ENCODE data around the gene PROCA1.
"Not testable (repeated sequence)": the region's sequence is repeated elsewhere in the genome, so short reads cannot be mapped to it uniquely, and the experiment has no call there.

PROCA1 gene

DNA sequence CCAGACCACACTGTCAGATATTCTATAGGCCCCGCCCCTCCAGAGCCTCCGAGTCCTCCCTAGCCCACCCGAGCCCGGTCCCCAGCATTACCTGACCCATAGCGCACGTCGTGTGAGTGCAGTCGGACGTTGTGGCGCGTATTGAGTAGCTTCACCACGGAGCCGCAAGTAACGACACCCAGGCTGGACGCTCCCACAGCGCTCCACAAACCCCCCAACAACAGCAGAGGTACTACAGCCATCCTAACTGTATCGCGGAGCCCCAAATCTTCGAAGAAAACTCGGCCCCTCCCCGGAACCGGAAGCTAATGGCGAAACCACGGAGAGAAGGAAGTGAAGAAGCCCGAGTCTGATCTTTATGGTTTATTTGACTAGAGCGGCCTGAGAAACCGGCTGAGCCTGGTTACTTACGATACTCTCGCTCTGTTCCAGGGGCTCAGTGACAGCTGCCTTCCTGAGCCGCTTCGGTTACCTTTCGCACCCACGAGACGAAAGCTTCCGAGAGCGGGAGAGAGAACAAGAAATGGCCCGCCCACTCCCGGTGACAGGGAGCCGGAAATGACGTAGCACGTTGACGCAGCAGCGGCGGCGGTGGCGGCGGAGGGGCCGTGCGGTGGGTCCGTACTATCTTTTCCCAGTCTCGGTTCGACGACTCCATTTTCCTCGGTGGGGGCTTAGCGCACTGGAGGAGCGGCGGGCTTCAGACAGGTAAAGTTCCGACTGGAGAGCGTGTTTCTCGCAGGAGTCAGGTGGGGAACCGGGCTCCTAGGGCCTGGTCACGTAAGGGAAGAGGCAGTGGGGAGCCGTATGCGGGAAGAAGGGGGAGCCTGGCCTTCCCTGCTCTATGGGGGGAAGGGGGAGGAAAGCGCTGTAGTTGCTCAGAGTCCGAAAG, 49.8 kb downstream of the PROCA1 start, which contains the start of the genes SDF2 and SUPT6H:
Gene SDF2, minus strand, starts transcription at position 272 of the 892 bp plus-strand sequence. Its CDS starts 30 bp downstream, at position 242.
Gene SUPT6H, plus strand, starts transcription at position 571 of the 892 bp plus-strand sequence. CDS start 11,197 bp downstream, outside the sequence.
- peak; percentile 54 for DNase-seq

DNA sequence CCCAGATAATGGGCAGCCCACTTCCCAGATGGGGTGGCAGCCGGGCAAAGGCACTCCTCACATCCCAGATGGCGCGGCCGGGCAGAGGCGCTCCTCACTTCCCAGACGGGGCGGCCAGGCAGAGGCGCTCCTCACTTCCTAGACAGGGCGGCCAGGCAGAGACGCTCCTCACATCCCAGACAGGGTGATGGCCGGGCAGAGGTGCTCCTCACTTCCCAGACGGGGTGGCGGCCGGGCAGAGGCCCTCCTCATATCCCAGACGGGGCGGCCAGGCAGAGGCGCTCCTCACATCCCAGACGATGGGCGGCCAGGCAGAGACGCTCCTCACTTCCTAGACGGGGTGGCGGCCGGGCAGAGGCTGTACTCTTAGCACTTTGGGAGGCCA, 52.2 kb downstream of the PROCA1 start:
- not testable (repeated sequence) for DNase-seq

DNA sequence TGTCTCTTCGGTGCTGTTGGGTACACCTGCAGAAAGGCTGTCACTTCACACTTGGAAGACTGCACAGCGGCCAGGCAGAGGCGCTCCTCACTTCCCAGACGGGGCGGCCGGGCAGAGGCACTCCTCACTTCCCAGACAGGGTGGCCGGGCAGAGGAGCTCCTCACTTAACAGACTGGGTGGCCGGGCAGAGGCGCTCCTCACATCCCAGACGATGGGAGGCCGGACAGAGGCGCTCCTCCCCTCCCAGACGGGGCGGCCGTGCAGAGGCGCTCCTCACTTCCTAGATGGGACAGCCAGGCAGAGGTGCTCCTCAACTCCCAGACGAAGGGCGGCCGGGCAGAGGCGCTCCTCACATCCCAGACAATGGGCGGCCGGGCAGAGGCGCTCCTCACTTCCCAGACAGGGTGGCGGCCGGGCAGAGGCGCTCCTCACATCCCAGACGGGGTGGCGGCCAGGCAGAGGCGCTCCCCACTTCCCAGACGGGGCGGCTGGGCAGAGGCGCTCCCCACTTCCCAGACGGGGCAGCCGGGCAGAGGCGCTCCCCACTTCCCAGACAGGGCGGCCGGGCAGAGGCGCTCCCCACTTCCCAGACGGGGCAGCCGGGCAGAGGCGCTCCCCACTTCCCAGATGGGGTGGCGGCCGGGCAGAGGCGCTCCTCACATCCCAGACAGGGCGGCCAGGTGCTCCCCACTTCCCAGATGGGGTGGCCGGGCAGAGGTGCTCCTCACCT, 52.8 kb downstream of the PROCA1 start:
- not testable (repeated sequence) for DNase-seq

DNA sequence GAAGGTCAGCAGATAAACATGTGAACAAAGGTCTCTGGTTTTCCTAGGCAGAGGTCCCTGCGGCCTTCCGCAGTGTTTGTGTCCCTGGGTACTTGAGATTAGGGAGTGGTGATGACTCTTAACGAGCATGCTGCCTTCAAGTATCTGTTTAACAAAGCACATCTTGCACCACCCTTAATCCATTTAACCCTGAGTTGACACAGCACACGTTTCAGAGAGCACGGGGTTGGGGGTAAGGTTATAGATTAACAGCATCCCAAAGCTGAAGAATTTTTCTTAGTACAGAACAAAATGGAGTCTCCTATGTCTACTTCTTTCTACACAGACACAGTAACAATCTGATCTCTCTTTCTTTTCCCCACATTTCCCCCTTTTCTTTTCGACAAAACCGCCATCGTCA, 53.3 kb downstream of the PROCA1 start:
- DNase-seq: not testable (repeated sequence)

DNA sequence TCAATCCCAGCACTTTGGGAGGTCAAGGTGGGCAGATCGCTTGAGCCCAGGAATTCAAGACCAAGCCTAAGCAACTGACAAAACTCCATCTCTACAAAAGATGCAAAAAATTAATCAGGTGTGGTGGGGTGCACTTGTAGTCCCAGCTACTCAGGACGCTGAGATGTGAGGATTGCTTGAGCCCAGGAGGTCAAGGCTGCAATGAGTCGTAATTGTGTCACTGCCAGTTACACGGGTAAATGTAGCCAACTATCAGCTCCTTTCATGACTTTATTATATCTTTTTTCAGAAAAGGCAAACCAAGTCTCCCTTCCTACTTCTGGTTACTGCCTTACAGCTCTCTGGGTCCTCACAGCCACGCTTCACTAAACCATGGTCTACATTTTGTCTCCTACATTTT, 53.9 kb downstream of the PROCA1 start:
- DNase-seq: no peak

DNA sequence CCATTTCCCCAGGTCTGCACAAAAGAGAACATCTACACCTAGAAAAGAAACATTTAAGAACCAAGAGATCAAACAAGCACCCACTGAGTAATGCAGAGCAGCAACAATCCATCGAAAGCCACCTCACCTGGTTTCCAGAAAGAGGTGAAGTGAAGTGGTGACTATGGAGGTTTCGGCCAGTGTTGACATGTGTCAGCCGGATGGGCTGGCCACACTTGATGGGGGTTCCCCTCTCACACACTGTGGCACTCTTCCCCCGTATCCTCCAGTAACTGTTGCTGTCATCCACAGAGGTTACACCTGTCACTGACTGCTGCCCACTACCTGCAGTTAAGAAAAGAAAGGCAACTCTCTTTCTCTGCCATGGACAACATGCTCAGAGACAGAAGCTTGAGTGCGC, 56.5 kb downstream of the PROCA1 start:
- DNase-seq: no peak
